WTC11 (cell line): ENCODE results near the gene SPACA9. TPM values are rescaled to one million over a fixed set of nuclear protein-coding genes. Genes with fewer than 3 reads are reported as not detected.

Source experiments
- ATAC-seq: fragments of 200-7000 bp; cut with Tn5 transposase; 2 replicates; pipeline ENCODE4 v1.10.0; 2021; ENCODE audit warnings: mild to moderate bottlenecking, moderate library complexity
- CTCF ChIA-PET: fragments of 300-600 bp; sonication (Branson Sonifier 250); formaldehyde crosslinking; loops from one replicate; lab custom pipeline; 2021; ENCODE audit warnings: antibody characterized with exemption; lab: Charles Lee
- POLR2A ChIA-PET: fragments of 350-600 bp; sonication (Branson Sonifier 250); formaldehyde crosslinking; loops from one replicate; lab custom pipeline; 2021; ENCODE audit warnings: antibody characterized with exemption; lab: Charles Lee
- DNase-seq: peaks from one replicate; pipeline ENCODE4 v3.0.0; 2021; ENCODE audit warnings: low spot score
- H3K27ac Mint-ChIP-seq: 2 replicates; pipeline ENCODE4 v1.8.0; 2021; ENCODE audit warnings: mixed read lengths
- H3K27me3 Mint-ChIP-seq: 2 replicates; pipeline ENCODE4 v1.8.0; 2021; ENCODE audit warnings: low read depth, mild to moderate bottlenecking, moderate library complexity, mixed read lengths
- H3K36me3 Mint-ChIP-seq: 2 replicates; pipeline ENCODE4 v1.8.0; 2021; ENCODE audit warnings: mixed read lengths
- H3K4me1 Mint-ChIP-seq: 2 replicates; pipeline ENCODE4 v1.8.0; 2022; ENCODE audit warnings: mixed read lengths
- H3K4me3 Mint-ChIP-seq: 2 replicates; pipeline ENCODE4 v1.8.0; 2021; ENCODE audit warnings: mild to moderate bottlenecking, moderate library complexity, mixed read lengths
- H3K9me3 Mint-ChIP-seq: 2 replicates; pipeline ENCODE4 v1.8.0; 2021; ENCODE audit warnings: mixed read lengths
- CREM ChIP-seq: sonication (generic); formaldehyde crosslinking; IDR thresholded peaks from 2 replicates; pipeline ENCODE4 v1.8.1; 2022; ENCODE audit warnings: mild to moderate bottlenecking, missing genetic modification reagents, moderate library complexity
- E2F4 ChIP-seq: sonication (generic); formaldehyde crosslinking; IDR thresholded peaks from 2 replicates; pipeline ENCODE4 v1.8.1; 2022; ENCODE audit warnings: low read depth, mild to moderate bottlenecking, moderate library complexity, missing genetic modification reagents, borderline replicate concordance
- E2F5 ChIP-seq: sonication (generic); formaldehyde crosslinking; IDR thresholded peaks from 2 replicates; pipeline ENCODE4 v1.8.1; 2022; ENCODE audit warnings: mild to moderate bottlenecking, moderate library complexity, missing genetic modification reagents
- ELF4 ChIP-seq: sonication (generic); formaldehyde crosslinking; IDR thresholded peaks from 2 replicates; pipeline ENCODE4 v1.8.1; 2022; ENCODE audit warnings: low read depth, mild to moderate bottlenecking, moderate library complexity, missing genetic modification reagents
- ESRRA ChIP-seq: sonication (generic); formaldehyde crosslinking; IDR thresholded peaks from 2 replicates; pipeline ENCODE4 v1.8.1; 2022; ENCODE audit warnings: mild to moderate bottlenecking, missing genetic modification reagents, borderline replicate concordance
- FOXK1 ChIP-seq: sonication (generic); formaldehyde crosslinking; IDR thresholded peaks from 2 replicates; pipeline ENCODE4 v1.8.0; 2022; ENCODE audit warnings: mild to moderate bottlenecking, moderate library complexity, missing genetic modification reagents
- GABPB1 ChIP-seq: sonication (generic); formaldehyde crosslinking; IDR thresholded peaks from 2 replicates; pipeline ENCODE4 v1.8.1; 2023; ENCODE audit warnings: mild to moderate bottlenecking, missing genetic modification reagents
- JUN ChIP-seq: sonication (generic); formaldehyde crosslinking; IDR thresholded peaks from 2 replicates; pipeline ENCODE4 v1.8.0; 2023; ENCODE audit warnings: mild to moderate bottlenecking, missing genetic modification reagents
- MLX ChIP-seq: sonication (generic); formaldehyde crosslinking; IDR thresholded peaks from 2 replicates; pipeline ENCODE4 v1.8.1; 2023; ENCODE audit warnings: mild to moderate bottlenecking, missing genetic modification reagents, moderate library complexity
- MYBL2 ChIP-seq: sonication (generic); formaldehyde crosslinking; IDR thresholded peaks from 2 replicates; pipeline ENCODE4 v1.8.1; 2023; ENCODE audit warnings: mild to moderate bottlenecking, moderate library complexity, missing genetic modification reagents
- NFYB ChIP-seq: sonication (generic); formaldehyde crosslinking; conservative IDR thresholded peaks from 2 replicates; pipeline ENCODE4 v1.8.0; 2022; ENCODE audit warnings: low read depth, missing genetic modification reagents
- NR2C2 ChIP-seq: sonication (generic); formaldehyde crosslinking; IDR thresholded peaks from 2 replicates; pipeline ENCODE4 v1.8.0; 2022; ENCODE audit warnings: mild to moderate bottlenecking, missing genetic modification reagents
- NR3C1 ChIP-seq: sonication (generic); formaldehyde crosslinking; conservative IDR thresholded peaks from 2 replicates; pipeline ENCODE4 v1.8.1; 2023; ENCODE audit warnings: low read depth, mild to moderate bottlenecking, missing genetic modification reagents
- PRDM15 ChIP-seq: sonication (generic); formaldehyde crosslinking; IDR thresholded peaks from 2 replicates; pipeline ENCODE4 v1.8.0; 2022; ENCODE audit warnings: missing genetic modification reagents
- PRRX2 ChIP-seq: fragments of 250-450 bp; sonication (Bioruptor Pico); IDR thresholded peaks from 2 replicates; pipeline ENCODE4 v1.8.0; 2021; ENCODE audit warnings: mild to moderate bottlenecking
- SMAD3 ChIP-seq: sonication (generic); formaldehyde crosslinking; IDR thresholded peaks from 2 replicates; pipeline ENCODE4 v1.8.0; 2022; ENCODE audit warnings: missing genetic modification reagents, mild to moderate bottlenecking, borderline replicate concordance
- SOX15 ChIP-seq: fragments of 250-450 bp; sonication (Bioruptor Pico); IDR thresholded peaks from 2 replicates; pipeline ENCODE4 v1.9.0; 2021; ENCODE audit warnings: mild to moderate bottlenecking
- SP1 ChIP-seq: sonication (generic); formaldehyde crosslinking; conservative IDR thresholded peaks from 2 replicates; pipeline ENCODE4 v1.8.1; 2022; ENCODE audit warnings: missing genetic modification reagents
- TCF7 ChIP-seq: sonication (generic); formaldehyde crosslinking; IDR thresholded peaks from 2 replicates; pipeline ENCODE4 v1.8.0; 2022; ENCODE audit warnings: mild to moderate bottlenecking, low read depth, missing genetic modification reagents, moderate library complexity
- USF2 ChIP-seq: sonication (generic); formaldehyde crosslinking; IDR thresholded peaks from 2 replicates; pipeline ENCODE4 v1.8.1; 2023; ENCODE audit warnings: mild to moderate bottlenecking, missing genetic modification reagents, moderate library complexity
- ZNF138 ChIP-seq: sonication (generic); formaldehyde crosslinking; conservative IDR thresholded peaks from 2 replicates; pipeline ENCODE4 v1.8.1; 2022; ENCODE audit warnings: mild to moderate bottlenecking, moderate library complexity, missing genetic modification reagents
- ZSCAN18 ChIP-seq: fragments of 250-450 bp; sonication (Bioruptor Pico); IDR thresholded peaks from 2 replicates; pipeline ENCODE4 v2.1.2; 2022; ENCODE audit warnings: mild to moderate bottlenecking, moderate library complexity
- total RNA-seq: library from RNA; stranded (reverse); gene quantifications from 3 replicates; pipeline ENCODE4 v1.2.3, GENCODE V29; 2021
- TF ChIP-seq, protein P1 (sequence below): fragments of 250-450 bp; sonication (Bioruptor Pico); IDR thresholded peaks from 2 replicates; pipeline ENCODE4 v1.9.0; 2021; ENCODE audit warnings: mild to moderate bottlenecking
- TF ChIP-seq, protein P2 (sequence below): fragments of 250-450 bp; sonication (Bioruptor Pico); IDR thresholded peaks from 2 replicates; pipeline ENCODE4 v1.9.0; 2021; ENCODE audit warnings: moderate library complexity, mild to moderate bottlenecking, inconsistent platforms, borderline replicate concordance
- TF ChIP-seq, protein P3 (sequence below): sonication (generic); formaldehyde crosslinking; IDR thresholded peaks from 2 replicates; pipeline ENCODE4 v1.8.1; 2023; ENCODE audit warnings: mild to moderate bottlenecking, missing genetic modification reagents

The SPACA9 gene
- total RNA-seq, 1 experiment from 2014 or later, result 0.48 TPM

- Mint-ChIP-seq H3K27me3 (no peaks in the 10 kb centered on the region), H3K4me3 (no peak overlapping the region), H3K36me3 (peaks cover 14% of the 10 kb centered on the region), H3K4me1 (no peaks in the 10 kb centered on the region), H3K9me3 (no peaks in the 10 kb centered on the region), H3K27ac (no peak overlapping the region)
- POLR2A ChIA-PET, result no interaction called here
- DNase-seq (no peak), ATAC-seq (no peak)
- TF ChIP-seq GABPB1, result no peak
- no peak for TF ChIP-seq ZSCAN18 (CRISPR knock-in tag)
- TF ChIP-seq NR3C1 (CRISPR knock-in tag), result no peak
- TF ChIP-seq PRDM15 (CRISPR knock-in tag), result no peak
- no peak for TF ChIP-seq SP1 (CRISPR knock-in tag)
- TF ChIP-seq SOX15 (CRISPR knock-in tag), result no peak
- no peak for TF ChIP-seq ZNF138
- TF ChIP-seq SMAD3, result no peak
- TF ChIP-seq, protein P1, sequence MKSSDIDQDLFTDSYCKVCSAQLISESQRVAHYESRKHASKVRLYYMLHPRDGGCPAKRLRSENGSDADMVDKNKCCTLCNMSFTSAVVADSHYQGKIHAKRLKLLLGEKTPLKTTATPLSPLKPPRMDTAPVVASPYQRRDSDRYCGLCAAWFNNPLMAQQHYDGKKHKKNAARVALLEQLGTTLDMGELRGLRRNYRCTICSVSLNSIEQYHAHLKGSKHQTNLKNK, result no peak
- no peak for TF ChIP-seq E2F4
- TF ChIP-seq ELF4 (CRISPR knock-in tag), result no peak
- no peak for TF ChIP-seq ESRRA (CRISPR knock-in tag)
- TF ChIP-seq, protein P2, sequence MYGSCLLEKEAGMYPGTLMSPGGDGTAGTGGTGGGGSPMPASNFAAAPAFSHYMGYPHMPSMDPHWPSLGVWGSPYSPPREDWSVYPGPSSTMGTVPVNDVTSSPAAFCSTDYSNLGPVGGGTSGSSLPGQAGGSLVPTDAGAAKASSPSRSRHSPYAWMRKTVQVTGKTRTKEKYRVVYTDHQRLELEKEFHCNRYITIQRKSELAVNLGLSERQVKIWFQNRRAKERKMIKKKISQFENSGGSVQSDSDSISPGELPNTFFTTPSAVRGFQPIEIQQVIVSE (CRISPR knock-in tag), result no peak
- CTCF ChIA-PET, result no interaction called here
Measured at GRCh38 chr9:132931178-132931735, 52.6 kb downstream of the SPACA9 start.

DNA sequence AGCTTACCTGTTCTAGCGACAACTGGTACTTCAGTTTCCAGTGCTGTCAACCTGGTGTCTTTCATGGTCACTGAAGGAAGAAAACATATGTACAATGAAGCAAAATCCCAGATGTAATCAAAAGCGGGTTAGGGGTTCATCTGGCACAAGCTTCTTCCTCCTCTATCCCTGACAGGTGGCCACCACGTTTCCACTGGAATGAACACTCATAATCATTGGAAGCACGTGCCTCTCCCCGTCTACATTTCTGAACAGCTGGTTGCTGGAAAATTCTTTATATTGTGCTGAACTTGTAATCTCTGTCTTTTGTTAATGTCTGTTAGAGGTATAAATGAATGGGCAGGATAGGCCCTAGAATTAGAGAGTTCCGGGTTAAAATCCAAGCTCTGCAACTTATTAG lies 56.3 kb downstream of the SPACA9 start:
- DNase-seq (no peak), ATAC-seq (no peak)
- ChIA-PET POLR2A (no interaction called here), CTCF (interaction anchor here (1.0 to 1.7 kb wide), 2 partner anchors 10 to 86 kb away, joined by 5 to 6 read pairs; no protein-coding TSS in a partner anchor)
- H3K4me3 Mint-ChIP-seq, result no peak overlapping the region
- no peaks in the 10 kb centered on the region for H3K27me3 Mint-ChIP-seq
- no peaks in the 10 kb centered on the region for H3K9me3 Mint-ChIP-seq
- no peak overlapping the region for H3K27ac Mint-ChIP-seq
- no peaks in the 10 kb centered on the region; the same call in 1 of the 2 replicates for H3K36me3 Mint-ChIP-seq
- H3K4me1 Mint-ChIP-seq, result peaks cover 14% of the 10 kb centered on the region
- TF ChIP-seq CREM (CRISPR knock-in tag) (no peak), JUN (CRISPR knock-in tag) (no peak), E2F5 (CRISPR knock-in tag) (no peak), NFYB (CRISPR knock-in tag) (no peak), NR2C2 (CRISPR knock-in tag) (no peak), MLX (CRISPR knock-in tag) (no peak), FOXK1 (CRISPR knock-in tag) (no peak), USF2 (CRISPR knock-in tag) (no peak), PRRX2 (CRISPR knock-in tag) (no peak), MYBL2 (no peak), TCF7 (no peak)
- TF ChIP-seq, protein P3, sequence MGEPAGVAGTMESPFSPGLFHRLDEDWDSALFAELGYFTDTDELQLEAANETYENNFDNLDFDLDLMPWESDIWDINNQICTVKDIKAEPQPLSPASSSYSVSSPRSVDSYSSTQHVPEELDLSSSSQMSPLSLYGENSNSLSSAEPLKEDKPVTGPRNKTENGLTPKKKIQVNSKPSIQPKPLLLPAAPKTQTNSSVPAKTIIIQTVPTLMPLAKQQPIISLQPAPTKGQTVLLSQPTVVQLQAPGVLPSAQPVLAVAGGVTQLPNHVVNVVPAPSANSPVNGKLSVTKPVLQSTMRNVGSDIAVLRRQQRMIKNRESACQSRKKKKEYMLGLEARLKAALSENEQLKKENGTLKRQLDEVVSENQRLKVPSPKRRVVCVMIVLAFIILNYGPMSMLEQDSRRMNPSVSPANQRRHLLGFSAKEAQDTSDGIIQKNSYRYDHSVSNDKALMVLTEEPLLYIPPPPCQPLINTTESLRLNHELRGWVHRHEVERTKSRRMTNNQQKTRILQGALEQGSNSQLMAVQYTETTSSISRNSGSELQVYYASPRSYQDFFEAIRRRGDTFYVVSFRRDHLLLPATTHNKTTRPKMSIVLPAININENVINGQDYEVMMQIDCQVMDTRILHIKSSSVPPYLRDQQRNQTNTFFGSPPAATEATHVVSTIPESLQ (CRISPR knock-in tag), result no peak
